Neural crest cell (in vitro differentiated cells): ENCODE results near the gene MCEMP1. TPM values are rescaled to one million over a fixed set of nuclear protein-coding genes. Genes with fewer than 3 reads are reported as not detected.

Source experiments
- DNase-seq: peaks from one replicate; pipeline ENCODE4 v3.0.0; 2021; ENCODE audit warnings: low read depth, mixed read lengths, low spot score
- H3K27ac Mint-ChIP-seq: one replicate; pipeline ENCODE4 v1.8.0; 2021; ENCODE audit warnings: mild to moderate bottlenecking, mixed read lengths; ENCODE audit not compliant: unreplicated experiment
- H3K27me3 Mint-ChIP-seq: 2 replicates; pipeline ENCODE4 v1.8.0; 2021; ENCODE audit warnings: low read depth, mild to moderate bottlenecking, mixed read lengths
- H3K36me3 Mint-ChIP-seq: 2 replicates; pipeline ENCODE4 v1.8.0; 2021; ENCODE audit warnings: low read depth, mild to moderate bottlenecking, mixed read lengths
- H3K4me1 Mint-ChIP-seq: 2 replicates; pipeline ENCODE4 v1.8.0; 2021; ENCODE audit warnings: mixed read lengths
- H3K4me3 Mint-ChIP-seq: one replicate; pipeline ENCODE4 v1.8.0; 2021; ENCODE audit warnings: mild to moderate bottlenecking, mixed read lengths
- H3K9me3 Mint-ChIP-seq: 2 replicates; pipeline ENCODE4 v1.8.0; 2021; ENCODE audit warnings: mixed read lengths
- total RNA-seq: library from RNA; stranded (reverse); gene quantifications from 2 replicates; pipeline ENCODE4 v1.2.1, GENCODE V29; 2021
- TF ChIP-seq, protein P1 (sequence below): fragments of 200-600 bp; sonication (generic); conservative IDR thresholded peaks from 2 replicates; pipeline ENCODE4 v1.5.0; 2021; ENCODE audit warnings: antibody characterized with exemption, mild to moderate bottlenecking

Gene MCEMP1
- total RNA-seq, 1 donor from 2014 or later, result not detected

DNA sequence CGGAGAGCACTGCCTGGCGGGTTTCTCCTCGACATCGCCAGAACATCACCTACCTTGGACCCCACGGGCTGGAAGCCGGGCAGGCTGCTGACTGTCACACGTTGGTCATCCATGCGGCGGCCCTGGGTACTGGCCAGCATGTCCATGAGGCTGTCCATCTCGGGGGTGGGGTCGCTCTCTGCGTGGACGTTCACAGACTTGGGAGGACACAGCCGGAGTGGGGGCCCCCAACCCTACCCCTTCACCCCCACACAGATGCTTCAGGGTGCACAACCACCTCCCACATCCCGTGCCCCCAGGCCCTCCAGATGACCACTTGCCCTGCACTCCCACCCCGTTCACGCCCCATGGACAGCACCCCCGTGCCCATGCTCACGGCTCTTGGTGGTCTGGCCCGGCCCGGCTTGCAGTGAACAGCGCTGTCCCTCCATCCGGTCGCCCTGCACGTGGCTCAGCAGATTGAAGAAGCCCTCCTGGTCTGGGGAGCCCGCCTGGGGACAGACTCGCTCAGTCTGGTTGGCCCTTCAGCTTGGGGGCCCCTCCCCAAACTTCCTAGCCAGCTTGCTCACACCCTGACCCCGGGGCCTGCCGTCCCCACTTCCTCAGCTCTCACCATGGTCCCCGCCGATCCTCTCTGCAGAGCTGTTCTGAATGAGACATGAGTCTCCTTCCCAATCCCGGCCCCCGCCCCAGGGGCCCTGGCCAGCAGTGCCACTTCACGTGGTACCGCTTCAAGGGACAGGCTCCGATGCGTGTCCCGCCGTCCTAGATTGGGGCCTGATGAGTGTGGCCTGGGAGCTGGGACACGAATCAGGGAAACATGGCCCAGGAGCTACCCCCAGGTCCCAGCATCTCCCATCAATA lies 44.3 kb upstream of the MCEMP1 start:
- Mint-ChIP-seq H3K27ac (no peak overlapping the region), H3K4me3 (no peak overlapping the region), H3K4me1 (peaks cover 27% of the 10 kb centered on the region), H3K9me3 (no peaks in the 10 kb centered on the region), H3K27me3 (peaks cover 41% of the 10 kb centered on the region), H3K36me3 (peaks cover 5% of the 10 kb centered on the region)
- TF ChIP-seq, protein P1, sequence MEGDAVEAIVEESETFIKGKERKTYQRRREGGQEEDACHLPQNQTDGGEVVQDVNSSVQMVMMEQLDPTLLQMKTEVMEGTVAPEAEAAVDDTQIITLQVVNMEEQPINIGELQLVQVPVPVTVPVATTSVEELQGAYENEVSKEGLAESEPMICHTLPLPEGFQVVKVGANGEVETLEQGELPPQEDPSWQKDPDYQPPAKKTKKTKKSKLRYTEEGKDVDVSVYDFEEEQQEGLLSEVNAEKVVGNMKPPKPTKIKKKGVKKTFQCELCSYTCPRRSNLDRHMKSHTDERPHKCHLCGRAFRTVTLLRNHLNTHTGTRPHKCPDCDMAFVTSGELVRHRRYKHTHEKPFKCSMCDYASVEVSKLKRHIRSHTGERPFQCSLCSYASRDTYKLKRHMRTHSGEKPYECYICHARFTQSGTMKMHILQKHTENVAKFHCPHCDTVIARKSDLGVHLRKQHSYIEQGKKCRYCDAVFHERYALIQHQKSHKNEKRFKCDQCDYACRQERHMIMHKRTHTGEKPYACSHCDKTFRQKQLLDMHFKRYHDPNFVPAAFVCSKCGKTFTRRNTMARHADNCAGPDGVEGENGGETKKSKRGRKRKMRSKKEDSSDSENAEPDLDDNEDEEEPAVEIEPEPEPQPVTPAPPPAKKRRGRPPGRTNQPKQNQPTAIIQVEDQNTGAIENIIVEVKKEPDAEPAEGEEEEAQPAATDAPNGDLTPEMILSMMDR, result no peak
- no peak for DNase-seq

DNA sequence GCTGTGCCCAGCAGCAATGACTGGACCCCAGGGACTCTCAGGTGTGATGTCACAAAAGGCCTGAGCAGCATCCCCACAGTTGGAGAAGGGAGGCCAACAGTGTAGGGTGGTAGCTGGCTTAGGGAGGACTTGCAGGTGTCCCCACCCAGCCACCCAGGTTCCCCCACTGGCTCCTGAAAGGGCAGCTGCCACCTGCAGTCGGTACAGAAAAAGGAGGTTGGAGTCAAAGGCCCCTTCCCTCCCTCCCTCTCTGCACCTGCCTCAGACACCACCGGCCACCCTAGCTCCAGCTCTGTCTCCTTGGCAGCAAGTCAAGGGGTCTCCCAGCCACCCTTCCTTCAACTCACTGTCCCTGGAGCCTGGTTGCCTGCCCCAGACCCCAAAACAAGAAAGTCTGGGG lies 43.2 kb upstream of the MCEMP1 start, which contains the start of gene PCP2:
PCP2 (minus strand) TSS at position 22 of the 400 bp plus-strand sequence. CDS start 262 bp downstream, outside the sequence.
- no peaks in the 10 kb centered on the region for H3K9me3 Mint-ChIP-seq
- no peak within 1 kb of the TSS for H3K27ac Mint-ChIP-seq
- H3K4me1 Mint-ChIP-seq, result peaks cover 22% of the 10 kb centered on the region
- no peak for DNase-seq
- H3K4me3 Mint-ChIP-seq, result peak within 1 kb of the TSS; percentile 65
- TF ChIP-seq, protein P1, result no peak
- H3K27me3 Mint-ChIP-seq, result peaks cover 52% of the 10 kb centered on the region
- peaks cover 5% of the 10 kb centered on the region for H3K36me3 Mint-ChIP-seq

DNA sequence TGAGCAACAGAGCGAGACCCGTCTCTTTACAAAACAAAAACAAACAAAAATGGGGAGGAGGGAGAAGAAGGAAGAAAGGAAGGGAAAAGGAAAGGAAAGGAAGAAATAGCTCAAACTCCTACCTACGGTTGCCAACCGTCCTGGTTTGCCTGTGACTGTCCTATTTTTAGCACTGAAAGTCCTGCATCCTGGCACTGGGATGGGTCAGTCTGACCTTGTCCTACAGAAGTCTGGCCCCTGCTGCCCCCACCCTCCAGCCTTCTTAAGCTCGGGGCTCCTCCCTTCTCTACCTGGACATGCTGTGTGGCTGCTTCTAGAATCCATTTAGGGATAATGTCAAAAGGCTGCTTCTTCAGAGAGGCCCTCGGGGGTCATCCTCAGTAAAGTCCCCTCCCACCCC lies 41.2 kb upstream of the MCEMP1 start:
- DNase-seq, result no peak
- TF ChIP-seq, protein P1, result no peak

DNA sequence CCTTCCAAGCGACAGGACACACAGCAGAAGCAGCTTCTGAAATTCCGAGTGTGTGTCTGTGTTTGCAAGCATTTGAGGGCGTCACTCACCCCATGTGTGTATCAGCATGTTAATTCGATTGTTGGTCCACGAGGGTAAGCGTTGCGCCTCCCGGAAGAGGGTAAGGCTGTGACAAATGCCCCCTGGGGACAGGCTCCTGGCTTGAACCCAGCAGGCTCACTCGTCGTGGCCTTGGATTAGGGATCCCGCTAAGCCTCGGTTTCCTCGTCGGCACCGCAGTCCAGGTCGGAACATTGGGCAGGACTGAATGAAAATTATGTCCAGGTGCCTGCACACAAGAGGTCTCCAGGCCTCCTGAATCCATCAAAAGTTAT lies 40.6 kb upstream of the MCEMP1 start:
- no peaks in the 10 kb centered on the region for H3K4me1 Mint-ChIP-seq
- TF ChIP-seq, protein P1, result no peak
- H3K27ac Mint-ChIP-seq, result no peak overlapping the region
- no peak for DNase-seq
- peaks cover 7% of the 10 kb centered on the region for H3K9me3 Mint-ChIP-seq
- H3K4me3 Mint-ChIP-seq, result peak overlapping the region; percentile 76
- no peaks in the 10 kb centered on the region for H3K36me3 Mint-ChIP-seq
- H3K27me3 Mint-ChIP-seq, result peaks cover 65% of the 10 kb centered on the region

More for the DNA sequence above, 41.2 kb upstream of the MCEMP1 start:
- Mint-ChIP-seq H3K27me3 (peaks cover 63% of the 10 kb centered on the region), H3K4me3 (peak overlapping the region; percentile 76), H3K9me3 (peaks cover 7% of the 10 kb centered on the region), H3K27ac (peak overlapping the region; percentile 75), H3K4me1 (peaks cover 2% of the 10 kb centered on the region), H3K36me3 (no peaks in the 10 kb centered on the region)

DNA sequence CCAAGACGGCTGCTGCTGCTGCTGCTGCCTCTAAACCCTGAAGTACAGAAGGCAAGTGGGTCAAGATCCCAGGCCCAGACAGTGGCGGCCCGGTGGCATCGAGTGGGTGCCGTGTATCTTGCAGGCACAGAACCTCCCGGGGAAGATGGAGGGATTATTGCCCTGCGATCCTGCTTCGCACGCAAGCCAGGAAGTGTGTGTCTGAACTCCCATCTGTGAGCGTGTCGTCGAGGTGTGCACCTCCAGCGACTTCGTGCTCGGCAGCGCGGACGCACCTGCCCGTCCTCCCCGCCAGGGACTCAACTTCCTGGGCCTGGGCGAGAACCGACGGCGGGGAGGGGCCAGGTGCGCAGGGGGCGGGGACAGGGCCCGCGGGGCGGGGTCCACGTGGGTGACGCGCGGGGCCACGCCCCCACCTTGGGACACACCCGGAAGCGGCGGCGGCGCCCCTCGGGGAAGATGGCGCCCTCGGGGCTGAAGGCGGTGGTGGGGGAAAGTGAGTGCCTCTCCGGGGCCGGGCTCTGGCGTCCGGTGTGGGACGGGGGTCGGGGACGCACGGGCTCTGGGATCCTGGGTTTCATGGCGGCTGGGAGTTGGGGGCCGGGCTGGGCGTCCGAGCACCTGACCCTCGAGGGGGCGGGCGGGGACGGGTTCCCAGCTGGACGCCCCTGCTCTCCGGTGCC lies 40.1 kb upstream of the MCEMP1 start, which contains the start of gene STXBP2:
STXBP2 (plus strand) TSS at position 420 of the 683 bp plus-strand sequence; CDS start at position 460, 40 bp downstream.
- DNase-seq, result no peak
- Mint-ChIP-seq H3K4me1 (no peaks in the 10 kb centered on the region), H3K27ac (peak within 1 kb of the TSS; percentile 75), H3K27me3 (peaks cover 66% of the 10 kb centered on the region), H3K4me3 (peak within 1 kb of the TSS; percentile 76), H3K36me3 (no peaks in the 10 kb centered on the region), H3K9me3 (peaks cover 7% of the 10 kb centered on the region)
- TF ChIP-seq, protein P1, result peak; percentile 26
